Measurements from ENCODE around the gene SETD5.

SETD5 gene

GRCh38 chr3:9397906-9398699, 688 bp downstream of the SETD5 start:
- Mint-ChIP-seq H3K4me3 (peak overlapping the region; percentile 94 to 97), H3K27me3 (no peaks in the 10 kb centered on the region), H3K36me3 (ENCODE audit: insufficient read depth) (peaks cover 58% of the 10 kb centered on the region), H3K4me1 (ENCODE audit: low read depth in 2 of 2) (peaks cover 60 to 67% of the 10 kb centered on the region in 2 donors), H3K9me3 (no peaks in the 10 kb centered on the region), H3K27ac (peak overlapping the region; percentile 97 to 99)
- no peak for DNase-seq
- no peak for ATAC-seq (replicated peaks)

DNA sequence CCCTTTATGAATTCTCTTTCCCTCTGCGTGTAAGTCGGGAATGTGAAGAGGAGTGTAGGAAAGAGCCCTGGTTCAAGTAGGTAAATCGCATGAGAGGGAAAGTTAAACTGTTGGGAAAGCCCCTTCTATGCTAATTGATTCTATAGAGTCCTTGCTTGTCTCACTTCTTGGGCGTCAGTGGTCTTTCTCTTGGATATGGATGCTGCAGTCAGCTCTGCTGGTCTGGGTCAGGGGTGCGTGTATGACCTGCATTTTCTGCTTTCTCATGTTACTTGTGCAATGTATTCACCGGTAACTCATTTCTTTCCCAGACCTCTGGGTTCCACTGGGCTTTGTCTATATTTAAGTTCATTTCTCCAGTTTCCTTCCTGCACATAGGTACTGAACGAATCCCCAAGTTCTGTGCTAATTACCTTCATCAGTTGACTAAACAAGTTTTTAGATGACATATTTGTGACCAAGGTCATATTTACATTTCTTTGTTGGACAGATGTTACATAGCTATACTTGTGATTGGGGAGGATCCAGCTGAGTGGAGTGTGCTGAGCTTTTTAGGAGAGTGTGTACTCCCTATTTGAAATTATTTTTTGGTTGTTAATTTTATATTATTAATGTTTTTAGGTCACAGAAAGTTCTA, 1.4 kb downstream of the SETD5 start:
- peak overlapping the region; percentile 97 to 99 for H3K27ac Mint-ChIP-seq
- H3K27me3 Mint-ChIP-seq = no peaks in the 10 kb centered on the region
- H3K4me1 Mint-ChIP-seq (ENCODE audit: low read depth in 2 of 2) = peaks cover 60 to 69% of the 10 kb centered on the region in 2 donors
- H3K36me3 Mint-ChIP-seq (ENCODE audit: insufficient read depth) = peaks cover 52% of the 10 kb centered on the region
- peak overlapping the region; percentile 94 to 97 for H3K4me3 Mint-ChIP-seq
- no peaks in the 10 kb centered on the region for H3K9me3 Mint-ChIP-seq
- DNase-seq = peak; percentile 18 to 26 (median 21)
- no peak for ATAC-seq (replicated peaks)

GRCh38 chr3:9399337-9399703, 1.9 kb downstream of the SETD5 start:
- H3K4me3 Mint-ChIP-seq = peak overlapping the region; percentile 94 to 97
- peaks cover 47% of the 10 kb centered on the region for H3K36me3 Mint-ChIP-seq (ENCODE audit: insufficient read depth)
- ATAC-seq (replicated peaks) = no peak
- H3K27me3 Mint-ChIP-seq = no peaks in the 10 kb centered on the region
- DNase-seq = no peak
- no peaks in the 10 kb centered on the region for H3K9me3 Mint-ChIP-seq
- H3K4me1 Mint-ChIP-seq (ENCODE audit: low read depth in 2 of 2) = peaks cover 60 to 69% of the 10 kb centered on the region in 2 donors
- H3K27ac Mint-ChIP-seq = peak overlapping the region; percentile 97 to 99

DNA sequence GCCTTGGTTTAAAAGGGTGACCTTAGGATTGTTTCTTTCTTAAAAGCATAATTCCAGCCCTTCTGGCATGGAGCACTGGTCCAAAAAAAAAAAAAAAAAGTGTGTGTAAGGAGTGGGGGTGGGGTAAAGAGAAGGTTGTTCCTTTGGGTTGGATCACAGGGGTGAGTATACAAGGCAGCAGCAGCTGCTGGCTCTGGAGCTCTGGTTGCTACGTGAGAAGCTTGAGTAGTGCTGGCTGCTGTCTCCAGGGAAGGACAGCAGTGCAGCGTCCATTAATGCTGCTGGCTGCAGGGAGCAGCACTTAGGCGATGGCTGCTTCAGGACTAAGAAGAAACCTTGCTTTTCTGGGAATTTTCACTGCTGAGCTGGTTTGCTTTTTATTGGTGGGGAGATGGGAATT, 2.3 kb downstream of the SETD5 start:
- no peaks in the 10 kb centered on the region for H3K27me3 Mint-ChIP-seq
- peaks cover 43% of the 10 kb centered on the region for H3K36me3 Mint-ChIP-seq (ENCODE audit: insufficient read depth)
- H3K4me3 Mint-ChIP-seq = peak overlapping the region; percentile 94 to 97
- peaks cover 60 to 69% of the 10 kb centered on the region in 2 donors for H3K4me1 Mint-ChIP-seq (ENCODE audit: low read depth in 2 of 2)
- no peak for ATAC-seq (replicated peaks)
- peak overlapping the region; percentile 97 to 99 for H3K27ac Mint-ChIP-seq
- no peak for DNase-seq
- H3K9me3 Mint-ChIP-seq = no peaks in the 10 kb centered on the region

DNA sequence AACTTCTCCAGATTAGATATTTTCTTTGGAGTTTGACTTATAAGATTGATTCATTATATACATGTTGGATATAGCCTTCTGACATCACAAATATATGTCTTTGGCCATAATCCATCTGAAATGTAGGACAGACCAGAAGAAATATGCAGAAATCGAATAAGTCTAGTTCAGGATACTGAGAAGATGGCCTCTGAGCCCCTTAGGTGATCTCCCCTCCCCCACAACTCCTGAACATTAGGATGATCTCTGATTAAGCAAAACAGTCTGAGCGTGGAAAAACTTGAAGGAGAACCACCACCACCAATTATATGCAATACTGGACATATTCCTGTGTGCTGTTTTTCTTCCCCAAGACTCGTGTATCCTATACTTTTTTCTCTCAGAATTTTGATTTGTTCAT, 3.2 kb downstream of the SETD5 start:
- no peak for DNase-seq
- H3K27ac Mint-ChIP-seq = peak overlapping the region; percentile 32 to 33
- no peaks in the 10 kb centered on the region for H3K9me3 Mint-ChIP-seq
- peak overlapping the region; percentile 50 to 97 for H3K4me3 Mint-ChIP-seq
- H3K36me3 Mint-ChIP-seq (ENCODE audit: insufficient read depth) = peaks cover 34% of the 10 kb centered on the region
- ATAC-seq (replicated peaks) = no peak
- no peaks in the 10 kb centered on the region for H3K27me3 Mint-ChIP-seq
- peaks cover 55 to 67% of the 10 kb centered on the region in 2 donors for H3K4me1 Mint-ChIP-seq (ENCODE audit: low read depth in 2 of 2)

- ATAC-seq (replicated peaks) = no peak
- peak overlapping the region; percentile 39 to 49 for H3K4me3 Mint-ChIP-seq
- peak overlapping the region in 1 of 2 donors; percentile 33 for H3K27ac Mint-ChIP-seq
- no peaks in the 10 kb centered on the region for H3K27me3 Mint-ChIP-seq
- H3K4me1 Mint-ChIP-seq (ENCODE audit: low read depth in 2 of 2) = peaks cover 54 to 69% of the 10 kb centered on the region in 2 donors
- no peak for DNase-seq
- peaks cover 23% of the 10 kb centered on the region for H3K36me3 Mint-ChIP-seq (ENCODE audit: insufficient read depth)
- no peaks in the 10 kb centered on the region for H3K9me3 Mint-ChIP-seq
These were observed 4.6 kb downstream of the SETD5 start for GRCh38 chr3:9401986-9402385.

DNA sequence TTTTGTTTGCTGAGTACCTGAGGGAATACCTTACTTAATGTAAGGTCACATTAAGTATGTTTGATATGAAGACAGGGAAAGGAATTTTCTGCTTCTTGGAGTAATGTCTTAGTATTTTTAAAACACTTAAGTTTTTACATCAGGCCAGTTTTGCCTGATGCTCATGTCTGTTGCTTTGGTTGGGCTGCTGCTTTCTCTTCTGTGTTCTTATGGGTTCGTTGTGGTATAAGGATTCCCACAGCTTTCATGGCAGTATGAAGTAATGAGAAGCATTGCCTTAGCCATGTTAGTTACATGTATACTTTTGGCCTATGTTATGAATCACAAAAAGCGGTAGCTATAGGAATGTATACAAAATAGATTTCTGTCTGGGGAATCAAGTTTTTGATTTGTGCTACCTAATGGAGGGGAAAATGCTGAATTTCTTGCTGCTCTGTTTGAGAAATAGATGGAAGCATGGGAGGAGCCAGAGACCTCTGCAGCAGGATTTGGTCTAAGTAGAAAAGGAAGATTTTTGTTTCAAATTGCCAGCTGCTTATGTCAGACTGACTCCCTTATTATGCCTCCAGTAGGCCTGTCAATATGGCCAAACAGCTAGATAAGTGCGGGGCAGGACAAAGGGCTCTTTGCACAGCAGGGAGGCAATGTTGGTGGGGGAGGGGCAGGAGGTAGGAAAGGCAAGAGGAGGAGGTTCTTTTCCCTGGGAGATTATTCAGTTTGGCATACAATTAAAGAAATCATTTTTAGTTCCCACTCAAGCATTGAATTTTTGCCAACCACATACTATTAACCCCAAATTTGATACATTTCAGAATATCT, 5.2 kb downstream of the SETD5 start:
- Mint-ChIP-seq H3K27ac (peak overlapping the region in 1 of 2 donors; percentile 81), H3K4me1 (ENCODE audit: low read depth in 2 of 2) (peaks cover 55 to 74% of the 10 kb centered on the region in 2 donors), H3K4me3 (peak overlapping the region; percentile 15 to 49), H3K9me3 (no peaks in the 10 kb centered on the region), H3K36me3 (ENCODE audit: insufficient read depth) (peaks cover 18% of the 10 kb centered on the region), H3K27me3 (no peaks in the 10 kb centered on the region)
- no peak for DNase-seq
- ATAC-seq (replicated peaks) = no peak

- H3K9me3 Mint-ChIP-seq = no peaks in the 10 kb centered on the region
- H3K27ac Mint-ChIP-seq = peak overlapping the region in 1 of 2 donors; percentile 81
- H3K4me1 Mint-ChIP-seq (ENCODE audit: low read depth in 2 of 2) = peaks cover 51 to 75% of the 10 kb centered on the region in 2 donors
- DNase-seq (no peak), ATAC-seq (replicated peaks) (no peak)
- peaks cover 11% of the 10 kb centered on the region for H3K36me3 Mint-ChIP-seq (ENCODE audit: insufficient read depth)
- peak overlapping the region in 1 of 2 donors; percentile 49 for H3K4me3 Mint-ChIP-seq
- no peaks in the 10 kb centered on the region for H3K27me3 Mint-ChIP-seq
These were observed 6.0 kb downstream of the SETD5 start for GRCh38 chr3:9403463-9403862.

- Mint-ChIP-seq H3K36me3 (ENCODE audit: insufficient read depth) (peaks cover 5% of the 10 kb centered on the region), H3K9me3 (no peaks in the 10 kb centered on the region), H3K27ac (peak overlapping the region; percentile 10 to 66), H3K4me1 (ENCODE audit: low read depth in 2 of 2) (peaks cover 44 to 75% of the 10 kb centered on the region in 2 donors), H3K4me3 (peak overlapping the region; percentile 45 to 51), H3K27me3 (no peaks in the 10 kb centered on the region)
- DNase-seq (no peak), ATAC-seq (replicated peaks) (peak; percentile 78)
These were observed 7.3 kb downstream of the SETD5 start for GRCh38 chr3:9404680-9405079.

GRCh38 chr3:9405756-9406155, 8.3 kb downstream of the SETD5 start:
- Mint-ChIP-seq H3K27me3 (no peaks in the 10 kb centered on the region), H3K9me3 (no peaks in the 10 kb centered on the region), H3K4me1 (ENCODE audit: low read depth in 2 of 2) (peaks cover 46 to 76% of the 10 kb centered on the region in 2 donors), H3K27ac (peak overlapping the region; percentile 10 to 24), H3K36me3 (ENCODE audit: insufficient read depth) (peaks cover 3% of the 10 kb centered on the region), H3K4me3 (peak overlapping the region in 1 of 2 donors; percentile 18)
- DNase-seq = no peak
- no peak for ATAC-seq (replicated peaks)

GRCh38 chr3:9406856-9407626, 9.6 kb downstream of the SETD5 start:
- DNase-seq (no peak), ATAC-seq (replicated peaks) (no peak)
- Mint-ChIP-seq H3K36me3 (ENCODE audit: insufficient read depth) (peaks cover 3% of the 10 kb centered on the region), H3K4me3 (peak overlapping the region in 1 of 2 donors; percentile 15), H3K27ac (peak overlapping the region; percentile 38 to 73), H3K9me3 (no peaks in the 10 kb centered on the region), H3K27me3 (no peaks in the 10 kb centered on the region), H3K4me1 (ENCODE audit: low read depth in 2 of 2) (peaks cover 39 to 67% of the 10 kb centered on the region in 2 donors)

DNA sequence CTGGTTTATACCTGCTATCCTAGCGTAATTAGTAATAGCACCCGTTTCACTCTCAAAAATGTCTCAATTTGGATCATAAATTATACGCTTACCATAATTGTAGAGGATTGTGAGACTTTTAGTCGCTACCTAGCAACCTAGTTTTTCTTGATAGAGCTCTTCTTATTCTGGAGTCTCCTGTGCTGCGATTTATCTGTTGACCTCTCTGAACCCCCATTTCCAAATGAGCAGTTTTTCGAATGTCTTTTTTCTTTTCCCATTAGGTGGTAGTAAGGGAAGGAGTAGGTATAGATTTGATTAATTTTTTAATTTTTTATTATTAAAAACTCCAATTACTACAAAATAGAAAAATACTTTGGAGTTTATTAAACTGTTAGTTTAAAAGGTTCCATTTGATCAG, 10.6 kb downstream of the SETD5 start:
- Mint-ChIP-seq H3K9me3 (no peaks in the 10 kb centered on the region), H3K4me3 (no peak overlapping the region), H3K4me1 (ENCODE audit: low read depth in 2 of 2) (peaks cover 33 to 65% of the 10 kb centered on the region in 2 donors), H3K27me3 (no peaks in the 10 kb centered on the region), H3K27ac (peak overlapping the region in 1 of 2 donors; percentile 59), H3K36me3 (ENCODE audit: insufficient read depth) (peaks cover 3% of the 10 kb centered on the region)
- ATAC-seq (replicated peaks) (no peak), DNase-seq (no peak)

DNA sequence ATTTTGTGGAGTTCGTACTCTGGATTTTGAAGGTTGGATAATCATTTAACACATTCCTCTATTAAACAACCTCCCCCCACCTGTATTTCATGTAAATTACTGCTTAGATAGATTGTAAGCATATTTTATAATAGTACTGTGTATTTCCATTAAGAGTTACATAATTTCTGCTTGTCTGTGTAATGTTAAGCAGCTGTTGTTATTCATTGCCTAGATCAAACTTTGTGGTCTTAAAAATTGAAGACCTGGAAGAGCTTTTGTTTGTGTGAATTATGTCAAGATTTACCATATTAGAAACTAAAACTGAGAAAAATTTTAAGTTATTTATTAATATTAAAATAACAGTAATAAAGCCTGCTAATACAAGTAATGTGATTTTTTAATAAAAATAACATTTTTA, 11.1 kb downstream of the SETD5 start:
- ATAC-seq (replicated peaks) (no peak), DNase-seq (no peak)
- peak overlapping the region in 1 of 2 donors; percentile 25 for H3K4me3 Mint-ChIP-seq
- peaks cover 32 to 67% of the 10 kb centered on the region in 2 donors for H3K4me1 Mint-ChIP-seq (ENCODE audit: low read depth in 2 of 2)
- H3K36me3 Mint-ChIP-seq (ENCODE audit: insufficient read depth) = peaks cover 3% of the 10 kb centered on the region
- H3K27me3 Mint-ChIP-seq = no peaks in the 10 kb centered on the region
- peak overlapping the region in 1 of 2 donors; percentile 59 for H3K27ac Mint-ChIP-seq
- no peaks in the 10 kb centered on the region for H3K9me3 Mint-ChIP-seq
